Heart left ventricle (tissue), 13 donors: ENCODE results near the gene CD86.

Source experiments
- POLR2A ChIP-seq, 2 donors: fragments of 450-650 bp; IDR thresholded peaks; one replicate each; pipeline ENCODE4 v1.6.1; 2017; ENCODE audit warnings: antibody characterized with exemption in 2 of 2, mild to moderate bottlenecking in 2 of 2, moderate library complexity in 2 of 2
- TF ChIP-seq, protein P1 (sequence below), 12 donors: fragments of 200-600 bp; sonication (generic) in 4 of 12; IDR thresholded peaks; one replicate each; pipeline versions ENCODE4 v1.5.0 to v1.8.0; 2018 to 2022; ENCODE audit warnings: antibody characterized with exemption in 12 of 12, mild to moderate bottlenecking in 5 of 12
- donor health status: ischemic (EF 13 %, LVEDD 7.1; RV severe dilation, severe dysfunction).
- donor health status: DM: no; HTN: yes; CAD: no.
- donor health status: DM: no; HTN: no; CAD: no.
- donor health status: ischemic (EF 25% LVEDD 6.9; RV normal size, moderate dysfunction).
- donor health status: ischemic (EF 25% LVEDD 5.7; RV mildly dilated, moderate dysfunction).
- donor health status: ischemic (EF 35%, LVEDD 5.7; RV mildly dilated, moderate dysfunction).
- donor health status: nonischemic (EF 11% LVEDD 7.7; RV severe dilation, severe dysfunction).
- donor health status: DM: yes; HTN: yes; CAD: no.
- donor health status: PGD.
- donor health status: ischemic (EF 29% LVEDD 5.4; RV normal size, mild dysfunction).
- donor health status: nonischemic (EF 23%, LVEDD 6.1; RV moderate dilation, normal function).

DNA sequence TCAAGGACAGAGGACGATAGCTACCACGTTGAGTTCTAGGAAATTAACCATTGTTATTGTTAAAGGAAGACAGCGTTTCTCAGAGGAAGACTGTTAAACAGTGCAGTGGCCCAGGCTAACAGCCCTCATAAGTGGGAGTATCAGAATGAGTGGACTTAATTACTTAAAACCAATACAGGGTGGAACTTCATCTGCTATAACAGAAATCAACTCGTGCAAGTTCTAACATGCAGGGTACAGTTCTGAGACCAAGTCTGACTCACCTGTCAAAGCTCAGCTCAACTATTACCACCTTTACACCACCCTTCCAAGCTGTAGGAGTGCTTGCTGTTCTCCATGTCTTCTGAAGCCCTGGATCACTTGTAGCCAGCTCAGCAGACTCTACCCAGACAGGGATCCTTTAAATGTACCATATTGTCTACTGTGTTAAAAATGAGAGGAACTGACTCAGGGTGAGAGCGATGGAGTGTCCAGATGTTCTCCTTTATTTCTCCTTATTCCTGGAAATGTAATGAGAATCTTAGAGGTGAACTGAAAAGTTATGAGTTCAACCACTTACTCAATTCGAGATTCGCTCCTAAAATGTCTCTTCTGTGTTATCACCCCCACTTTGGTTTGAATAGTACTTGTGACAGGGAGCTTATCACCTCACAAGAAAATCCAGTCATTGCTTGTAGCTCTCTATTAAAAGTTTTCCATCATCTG lies 26.5 kb downstream of the CD86 start:
- no peak for TF ChIP-seq POLR2A (IDR thresholded peaks at IDR 0.05)
- TF ChIP-seq, protein P1, sequence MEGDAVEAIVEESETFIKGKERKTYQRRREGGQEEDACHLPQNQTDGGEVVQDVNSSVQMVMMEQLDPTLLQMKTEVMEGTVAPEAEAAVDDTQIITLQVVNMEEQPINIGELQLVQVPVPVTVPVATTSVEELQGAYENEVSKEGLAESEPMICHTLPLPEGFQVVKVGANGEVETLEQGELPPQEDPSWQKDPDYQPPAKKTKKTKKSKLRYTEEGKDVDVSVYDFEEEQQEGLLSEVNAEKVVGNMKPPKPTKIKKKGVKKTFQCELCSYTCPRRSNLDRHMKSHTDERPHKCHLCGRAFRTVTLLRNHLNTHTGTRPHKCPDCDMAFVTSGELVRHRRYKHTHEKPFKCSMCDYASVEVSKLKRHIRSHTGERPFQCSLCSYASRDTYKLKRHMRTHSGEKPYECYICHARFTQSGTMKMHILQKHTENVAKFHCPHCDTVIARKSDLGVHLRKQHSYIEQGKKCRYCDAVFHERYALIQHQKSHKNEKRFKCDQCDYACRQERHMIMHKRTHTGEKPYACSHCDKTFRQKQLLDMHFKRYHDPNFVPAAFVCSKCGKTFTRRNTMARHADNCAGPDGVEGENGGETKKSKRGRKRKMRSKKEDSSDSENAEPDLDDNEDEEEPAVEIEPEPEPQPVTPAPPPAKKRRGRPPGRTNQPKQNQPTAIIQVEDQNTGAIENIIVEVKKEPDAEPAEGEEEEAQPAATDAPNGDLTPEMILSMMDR (IDR thresholded peaks at IDR 0.05) = no peak
